Neural cell (in vitro differentiated cells): ENCODE results near the gene USP31.

ENCODE experiments used
- CTCF ChIP-seq: fragments of 450-650 bp; IDR thresholded peaks from 2 replicates; pipeline ENCODE4 v1.5.1; 2014; ENCODE audit warnings: antibody characterized with exemption, mild to moderate bottlenecking, moderate library complexity; ENCODE audit not compliant: poor library complexity, severe bottlenecking
- EP300 ChIP-seq: fragments of 450-650 bp; conservative IDR thresholded peaks from 2 replicates; pipeline ENCODE4 v1.6.1; 2014; ENCODE audit warnings: antibody characterized with exemption, mild to moderate bottlenecking, moderate library complexity; ENCODE audit not compliant: poor library complexity, severe bottlenecking
- EZH2 ChIP-seq: fragments of 200-600, 300-800 bp; shearing (Covaris generic), sonication (generic); IDR thresholded peaks from 2 replicates; pipeline ENCODE4 v1.6.1; 2014; ENCODE audit warnings: antibody characterized with exemption, low read length, borderline replicate concordance, mild to moderate bottlenecking; ENCODE audit not compliant: insufficient read depth, poor library complexity, severe bottlenecking
- MXI1 ChIP-seq: fragments of 450-650 bp; conservative IDR thresholded peaks from 2 replicates; pipeline ENCODE4 v1.6.1; 2014; ENCODE audit warnings: antibody characterized with exemption, mild to moderate bottlenecking; ENCODE audit not compliant: poor library complexity, severe bottlenecking
- POLR2AphosphoS5 ChIP-seq: IDR thresholded peaks from 2 replicates; pipeline ENCODE4 v1.6.1; 2012
- RAD21 ChIP-seq: fragments of 450-650 bp; conservative IDR thresholded peaks from 2 replicates; pipeline ENCODE4 v1.6.1; 2014; ENCODE audit warnings: antibody characterized with exemption, mild to moderate bottlenecking, moderate library complexity
- REST ChIP-seq: IDR thresholded peaks from 2 replicates; pipeline ENCODE4 v1.6.1; 2012; ENCODE audit warnings: borderline replicate concordance
- SMC3 ChIP-seq: fragments of 450-650 bp; conservative IDR thresholded peaks from 2 replicates; pipeline ENCODE4 v1.6.1; 2014; ENCODE audit warnings: antibody characterized with exemption, mild to moderate bottlenecking, moderate library complexity; ENCODE audit not compliant: poor library complexity
- TAF1 ChIP-seq: IDR thresholded peaks from 2 replicates; pipeline ENCODE4 v1.6.1; 2012; ENCODE audit warnings: low read depth

- TF ChIP-seq CTCF = no peak
- TF ChIP-seq POLR2AphosphoS5 = no peak
- TF ChIP-seq SMC3 = no peak
- no peak for TF ChIP-seq REST
- no peak for TF ChIP-seq EP300
- no peak for TF ChIP-seq EZH2
- no peak for TF ChIP-seq MXI1
- TF ChIP-seq TAF1 = no peak
- TF ChIP-seq RAD21 = no peak
These were observed 17.8 kb downstream of the USP31 start for GRCh38 chr16:23131436-23131835.
